Thoracic aorta (tissue), 2 donors: ENCODE measurements around the gene ENOX2. TPM values are rescaled to one million over a fixed set of nuclear protein-coding genes. Genes with fewer than 3 reads are reported as not detected.

ENCODE experiments used
- ATAC-seq: fragments of 150-250 bp; one replicate; pipeline ENCODE4 v1.8.0; 2017; ENCODE audit warnings: low read depth; ENCODE audit not compliant: insufficient number of reproducible peaks, low FRiP score
- DNase-seq: peaks from one replicate; pipeline ENCODE4 v3.0.0-alpha.2; 2020; ENCODE audit warnings: low spot score
- H3K27ac ChIP-seq, 2 donors: fragments of 200-600 bp; sonication (generic); 1 replicate in 1 of 2; 2 replicates in 1 of 2; pipeline ENCODE4 v1.5.1; 2016; ENCODE audit warnings: mild to moderate bottlenecking in 2 of 2, moderate library complexity in 2 of 2
- H3K27me3 ChIP-seq: fragments of 200-600 bp; sonication (generic); replicated peaks from 2 replicates; pipeline ENCODE4 v1.6.0; 2016; ENCODE audit warnings: mild to moderate bottlenecking; ENCODE audit not compliant: insufficient read depth
- H3K36me3 ChIP-seq: fragments of 200-600 bp; sonication (generic); one replicate; pipeline ENCODE4 v1.5.1; 2016
- H3K4me1 ChIP-seq, 2 donors: fragments of 200-600 bp; sonication (generic); 1 replicate in 1 of 2; 2 replicates in 1 of 2; pipeline versions ENCODE4 v1.5.1 to v1.6.0; 2016; ENCODE audit warnings: low read depth in 2 of 2, mild to moderate bottlenecking in 1 of 2; ENCODE audit not compliant: control insufficient read depth in 1 of 2
- H3K4me3 ChIP-seq: fragments of 200-600 bp; sonication (generic); 2 replicates; pipeline ENCODE4 v1.5.1; 2016; ENCODE audit warnings: mild to moderate bottlenecking
- H3K9me3 ChIP-seq: fragments of 200-600 bp; sonication (generic); 2 replicates; pipeline ENCODE4 v1.5.1; 2016
- CTCF ChIP-seq: fragments of 200-600 bp; sonication (generic); IDR thresholded peaks from one replicate; pipeline ENCODE4 v1.5.1; 2019; ENCODE audit warnings: antibody characterized with exemption
- total RNA-seq, 2 donors: library from RNA; depleted of rRNA; stranded (reverse); fragments of >200 nt; gene quantifications; one replicate each; pipeline versions ENCODE4 v1.1.0 to v1.2.3, GENCODE V29; 2016

The ENOX2 gene
- total RNA-seq, 2 donors from 2014 or later, result 17.9 to 28.7 TPM

GRCh38 chrX:130672214-130672613, 230.8 kb downstream of the ENOX2 start:
- Histone ChIP-seq H3K4me1 (peaks cover 8 to 18% of the 10 kb centered on the region in 2 donors), H3K4me3 (no peak overlapping the region), H3K27ac (peak overlapping the region; percentile 78 to 94), H3K27me3 (no peaks in the 10 kb centered on the region), H3K36me3 (no peaks in the 10 kb centered on the region), H3K9me3 (no peaks in the 10 kb centered on the region)
- no peak for DNase-seq
- no peak for TF ChIP-seq CTCF
- ATAC-seq, result no peak

GRCh38 chrX:130669233-130669632, 233.8 kb downstream of the ENOX2 start:
- Histone ChIP-seq H3K4me3 (no peak overlapping the region), H3K27me3 (no peaks in the 10 kb centered on the region), H3K36me3 (no peaks in the 10 kb centered on the region), H3K4me1 (peaks cover 8 to 18% of the 10 kb centered on the region in 2 donors), H3K27ac (peak overlapping the region in 1 of 2 donors; percentile 94), H3K9me3 (no peaks in the 10 kb centered on the region)
- ATAC-seq (no peak), DNase-seq (no peak)
- TF ChIP-seq CTCF, result no peak

GRCh38 chrX:130665263-130665662, 237.7 kb downstream of the ENOX2 start:
- no peak overlapping the region for H3K27ac ChIP-seq
- H3K9me3 ChIP-seq, result no peaks in the 10 kb centered on the region
- TF ChIP-seq CTCF, result no peak
- no peaks in the 10 kb centered on the region for H3K27me3 ChIP-seq
- H3K4me1 ChIP-seq, result no peaks in the 10 kb centered on the region
- DNase-seq, result no peak
- no peak for ATAC-seq
- H3K4me3 ChIP-seq, result no peak overlapping the region
- H3K36me3 ChIP-seq, result no peaks in the 10 kb centered on the region

GRCh38 chrX:130658310-130658709, 244.7 kb downstream of the ENOX2 start:
- Histone ChIP-seq H3K9me3 (no peaks in the 10 kb centered on the region), H3K4me3 (no peak overlapping the region), H3K36me3 (no peaks in the 10 kb centered on the region), H3K27ac (no peak overlapping the region), H3K27me3 (no peaks in the 10 kb centered on the region), H3K4me1 (no peaks in the 10 kb centered on the region)
- TF ChIP-seq CTCF, result no peak
- no peak for DNase-seq
- ATAC-seq, result no peak

- no peak for DNase-seq
- no peak for TF ChIP-seq CTCF
- ATAC-seq, result no peak
- Histone ChIP-seq H3K9me3 (no peaks in the 10 kb centered on the region), H3K27me3 (no peaks in the 10 kb centered on the region), H3K4me3 (no peak overlapping the region), H3K27ac (no peak overlapping the region), H3K36me3 (no peaks in the 10 kb centered on the region), H3K4me1 (no peaks in the 10 kb centered on the region)
These were observed 248.5 kb downstream of the ENOX2 start for GRCh38 chrX:130654409-130654950.
